SU-DHL-6 (cell line): Measurements from ENCODE around the gene GTF2H1.

Experiments
- H2AFZ ChIP-seq: fragments of 200-600 bp; sonication (generic); 2 replicates; pipeline ENCODE4 v1.6.1; 2014; ENCODE audit warnings: low read depth, mild to moderate bottlenecking, moderate library complexity, mixed read lengths, antibody characterized with exemption, low read length; ENCODE audit not compliant: severe bottlenecking
- H3F3A ChIP-seq: fragments of 200-600 bp; shearing (Covaris generic); 2 replicates; pipeline ENCODE4 v1.6.0; 2016; ENCODE audit warnings: antibody characterized with exemption, mild to moderate bottlenecking; ENCODE audit not compliant: insufficient read depth
- H3K27ac ChIP-seq: fragments of 200-600 bp; sonication (generic); 2 replicates; pipeline ENCODE4 v1.5.1; 2016; ENCODE audit warnings: low read depth, mild to moderate bottlenecking, low read length, moderate library complexity, mixed read lengths
- H3K27me3 ChIP-seq: fragments of 200-600 bp; sonication (generic), shearing (Covaris generic); 2 replicates; pipeline ENCODE4 v1.6.0; 2014; ENCODE audit warnings: mild to moderate bottlenecking, low read length
- H3K36me3 ChIP-seq: fragments of 200-600 bp; sonication (generic); 2 replicates; pipeline ENCODE4 v1.6.1; 2014; ENCODE audit warnings: mild to moderate bottlenecking, low read length, mixed read lengths
- H3K4me2 ChIP-seq: fragments of 300-600, 200-600 bp; shearing (Covaris generic), sonication (generic); 2 replicates; pipeline ENCODE4 v1.6.0; 2014; ENCODE audit warnings: low read length, low read depth, mild to moderate bottlenecking; ENCODE audit not compliant: poor library complexity, severe bottlenecking
- H3K4me3 ChIP-seq: fragments of 200-600 bp; sonication (generic); 2 replicates; pipeline ENCODE4 v1.5.1; 2014; ENCODE audit warnings: antibody characterized with exemption, low read length, mild to moderate bottlenecking, mixed read lengths; ENCODE audit not compliant: insufficient read depth, poor library complexity, severe bottlenecking
- H3K79me2 ChIP-seq: fragments of 200-600 bp; sonication (generic); 2 replicates; pipeline ENCODE4 v1.6.1; 2014; ENCODE audit warnings: mild to moderate bottlenecking, low read length, moderate library complexity; ENCODE audit not compliant: insufficient read depth
- H3K9ac ChIP-seq: fragments of 200-600 bp; sonication (generic); 2 replicates; pipeline ENCODE4 v1.7.0; 2014; ENCODE audit warnings: mild to moderate bottlenecking, low read length
- H3K9me2 ChIP-seq: fragments of 200-600 bp; sonication (generic); replicated peaks from 2 replicates; pipeline ENCODE4 v1.6.1; 2014; ENCODE audit warnings: low read length; ENCODE audit not compliant: insufficient read depth
- H3K9me3 ChIP-seq: fragments of 200-600 bp; sonication (generic); 2 replicates; pipeline ENCODE4 v1.6.1; 2014; ENCODE audit warnings: low read length, mixed read lengths; ENCODE audit not compliant: insufficient read depth
- H4K20me1 ChIP-seq: fragments of 200-600 bp; sonication (generic); 2 replicates; pipeline ENCODE4 v1.6.1; 2014; ENCODE audit warnings: low read depth, mild to moderate bottlenecking, antibody characterized with exemption, low read length, moderate library complexity, mixed read lengths
- EZH2phosphoT487 ChIP-seq: fragments of 200-600 bp; sonication (generic), shearing (Covaris generic); conservative IDR thresholded peaks from 2 replicates; pipeline ENCODE4 v1.6.1; 2018; ENCODE audit warnings: mild to moderate bottlenecking, antibody characterized with exemption, low read length, moderate library complexity, mixed read lengths
- TF ChIP-seq, protein P1 (sequence below): fragments of 200-600 bp; sonication (generic); IDR thresholded peaks from one replicate; pipeline ENCODE4 v1.5.1; 2017; ENCODE audit warnings: antibody characterized with exemption, mild to moderate bottlenecking, low read length, moderate library complexity; ENCODE audit not compliant: insufficient read depth, poor library complexity, severe bottlenecking

Gene GTF2H1

GRCh38 chr11:18408558-18409291 is 86.4 kb downstream of the GTF2H1 start:
- no peaks in the 10 kb centered on the region for H3K79me2 ChIP-seq
- H3K9ac ChIP-seq: no peak overlapping the region
- no peak overlapping the region for H2AFZ ChIP-seq
- H3F3A ChIP-seq: peaks cover 66% of the 10 kb centered on the region
- H3K4me3 ChIP-seq: no peak overlapping the region
- H3K9me2 ChIP-seq: no peaks in the 10 kb centered on the region
- H3K9me3 ChIP-seq: no peaks in the 10 kb centered on the region
- peaks cover 35% of the 10 kb centered on the region for H3K36me3 ChIP-seq
- TF ChIP-seq, protein P1, sequence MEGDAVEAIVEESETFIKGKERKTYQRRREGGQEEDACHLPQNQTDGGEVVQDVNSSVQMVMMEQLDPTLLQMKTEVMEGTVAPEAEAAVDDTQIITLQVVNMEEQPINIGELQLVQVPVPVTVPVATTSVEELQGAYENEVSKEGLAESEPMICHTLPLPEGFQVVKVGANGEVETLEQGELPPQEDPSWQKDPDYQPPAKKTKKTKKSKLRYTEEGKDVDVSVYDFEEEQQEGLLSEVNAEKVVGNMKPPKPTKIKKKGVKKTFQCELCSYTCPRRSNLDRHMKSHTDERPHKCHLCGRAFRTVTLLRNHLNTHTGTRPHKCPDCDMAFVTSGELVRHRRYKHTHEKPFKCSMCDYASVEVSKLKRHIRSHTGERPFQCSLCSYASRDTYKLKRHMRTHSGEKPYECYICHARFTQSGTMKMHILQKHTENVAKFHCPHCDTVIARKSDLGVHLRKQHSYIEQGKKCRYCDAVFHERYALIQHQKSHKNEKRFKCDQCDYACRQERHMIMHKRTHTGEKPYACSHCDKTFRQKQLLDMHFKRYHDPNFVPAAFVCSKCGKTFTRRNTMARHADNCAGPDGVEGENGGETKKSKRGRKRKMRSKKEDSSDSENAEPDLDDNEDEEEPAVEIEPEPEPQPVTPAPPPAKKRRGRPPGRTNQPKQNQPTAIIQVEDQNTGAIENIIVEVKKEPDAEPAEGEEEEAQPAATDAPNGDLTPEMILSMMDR: no peak
- no peak for TF ChIP-seq EZH2phosphoT487
- no peak overlapping the region for H3K27ac ChIP-seq
- H3K4me2 ChIP-seq: no peak overlapping the region
- H3K27me3 ChIP-seq: no peaks in the 10 kb centered on the region
- peaks cover 15% of the 10 kb centered on the region; the same call in 1 of the 2 replicates for H4K20me1 ChIP-seq

DNA sequence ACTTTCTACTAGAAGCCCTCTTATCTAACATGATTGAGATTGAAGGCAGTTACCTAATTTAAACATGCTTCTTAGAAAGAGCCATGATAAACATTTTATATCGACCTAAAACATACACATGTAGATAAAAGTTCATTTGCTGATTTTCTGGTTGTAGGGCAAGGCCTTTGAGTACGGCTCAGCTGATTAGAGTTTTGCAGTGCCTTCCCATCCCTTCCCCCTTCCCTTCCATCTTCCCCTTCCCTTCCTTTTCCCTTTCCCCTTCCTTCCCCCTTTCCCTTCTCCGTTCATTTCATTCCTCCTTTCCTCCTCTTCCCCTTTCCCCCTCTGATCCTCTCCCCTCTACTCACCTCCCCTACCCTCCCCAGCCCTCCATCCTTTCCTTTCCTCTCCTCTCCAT is 94.1 kb downstream of the GTF2H1 start:
- Histone ChIP-seq H3K9me3 (no peaks in the 10 kb centered on the region), H2AFZ (no peak overlapping the region), H3K27ac (no peak overlapping the region), H3K9me2 (no peaks in the 10 kb centered on the region), H3K36me3 (no peaks in the 10 kb centered on the region), H3K79me2 (no peaks in the 10 kb centered on the region), H3K27me3 (no peaks in the 10 kb centered on the region), H3F3A (no peaks in the 10 kb centered on the region), H3K4me3 (no peak overlapping the region), H3K9ac (no peak overlapping the region), H3K4me2 (no peak overlapping the region), H4K20me1 (no peaks in the 10 kb centered on the region; the same call in 1 of the 2 replicates)
- TF ChIP-seq EZH2phosphoT487: no peak
- TF ChIP-seq, protein P1: no peak
